H9 (cell line): ENCODE data around the gene C1orf21. TPM values are rescaled to one million over a fixed set of nuclear protein-coding genes. Genes with fewer than 3 reads are reported as not detected.

Source experiments
- DNase-seq: peaks from one replicate; pipeline ENCODE4 v3.0.0-alpha.2; 2017
- H2AFZ ChIP-seq: one replicate; pipeline ENCODE4 v1.6.1; 2013; ENCODE audit warnings: mild to moderate bottlenecking, low read length, control low read depth, moderate library complexity
- H2AK5ac ChIP-seq: 2 replicates; pipeline ENCODE4 v1.6.1; 2013; ENCODE audit warnings: low read length, control low read depth, mixed read lengths; ENCODE audit not compliant: insufficient read length
- H2BK120ac ChIP-seq: one replicate; pipeline ENCODE4 v1.6.1; 2013; ENCODE audit warnings: low read depth, mild to moderate bottlenecking, low read length, control low read depth, inconsistent platforms; ENCODE audit not compliant: poor library complexity, severe bottlenecking
- H2BK12ac ChIP-seq: 2 replicates; pipeline ENCODE4 v1.6.1; 2013; ENCODE audit warnings: low read length, control low read depth, mixed read lengths, low read depth; ENCODE audit not compliant: insufficient read length
- H2BK15ac ChIP-seq: 2 replicates; pipeline ENCODE4 v1.6.1; 2013; ENCODE audit warnings: low read depth, low read length, control low read depth
- H2BK20ac ChIP-seq: one replicate; pipeline ENCODE4 v1.6.1; 2013; ENCODE audit warnings: low read depth, mild to moderate bottlenecking, low read length, control low read depth, inconsistent platforms; ENCODE audit not compliant: poor library complexity, severe bottlenecking
- H2BK5ac ChIP-seq: 2 replicates; pipeline ENCODE4 v1.6.1; 2013; ENCODE audit warnings: low read length, control low read depth, mixed read lengths; ENCODE audit not compliant: insufficient read length
- H3K14ac ChIP-seq: 2 replicates; pipeline ENCODE4 v1.6.1; 2013; ENCODE audit warnings: low read length, control low read depth; ENCODE audit not compliant: insufficient read depth
- H3K18ac ChIP-seq: 2 replicates; pipeline ENCODE4 v1.6.1; 2013; ENCODE audit warnings: low read depth, mild to moderate bottlenecking, mixed read lengths, low read length, control low read depth; ENCODE audit not compliant: insufficient read length
- H3K23ac ChIP-seq: 2 replicates; pipeline ENCODE4 v1.6.1; 2013; ENCODE audit warnings: low read length, control low read depth, mixed read lengths, low read depth; ENCODE audit not compliant: insufficient read length
- H3K23me2 ChIP-seq: 2 replicates; pipeline ENCODE4 v1.6.1; 2013; ENCODE audit warnings: low read depth, mild to moderate bottlenecking, mixed read lengths, low read length, control low read depth; ENCODE audit not compliant: insufficient read length, poor library complexity, severe bottlenecking
- H3K27ac ChIP-seq: 2 replicates; pipeline ENCODE4 v1.5.1; 2013; ENCODE audit warnings: low read length, control low read depth, mixed read lengths, low read depth; ENCODE audit not compliant: insufficient read length
- H3K27me3 ChIP-seq: 2 replicates; pipeline ENCODE4 v1.6.1; 2013; ENCODE audit warnings: low read length, control low read depth, inconsistent platforms; ENCODE audit not compliant: insufficient read depth
- H3K4ac ChIP-seq: 2 replicates; pipeline ENCODE4 v1.6.1; 2013; ENCODE audit warnings: low read depth, mild to moderate bottlenecking, control low read depth, inconsistent platforms, low read length, moderate library complexity
- H3K4me1 ChIP-seq: 2 replicates; pipeline ENCODE4 v1.6.1; 2013; ENCODE audit warnings: low read length, control low read depth, inconsistent platforms; ENCODE audit not compliant: insufficient read depth
- H3K4me2 ChIP-seq: 2 replicates; pipeline ENCODE4 v1.6.1; 2013; ENCODE audit warnings: low read length, control low read depth, mixed read lengths; ENCODE audit not compliant: insufficient read length, insufficient read depth
- H3K56ac ChIP-seq: 2 replicates; pipeline ENCODE4 v1.6.1; 2013; ENCODE audit warnings: low read depth, mild to moderate bottlenecking, mixed read lengths, low read length, control low read depth; ENCODE audit not compliant: insufficient read length
- H3K79me1 ChIP-seq: 2 replicates; pipeline ENCODE4 v1.6.1; 2013; ENCODE audit warnings: low read depth, mild to moderate bottlenecking, moderate library complexity, low read length, control low read depth, inconsistent platforms; ENCODE audit not compliant: insufficient read depth, poor library complexity, severe bottlenecking
- H3K79me2 ChIP-seq: 2 replicates; pipeline ENCODE4 v1.6.1; 2013; ENCODE audit warnings: low read length, control low read depth, inconsistent platforms; ENCODE audit not compliant: insufficient read depth
- H3K9ac ChIP-seq: 2 replicates; pipeline ENCODE4 v1.6.1; 2013; ENCODE audit warnings: low read length, control low read depth, mixed read lengths; ENCODE audit not compliant: insufficient read length; ENCODE audit errors: extremely low read depth
- H3K9me3 ChIP-seq: one replicate; pipeline ENCODE4 v1.6.1; 2013; ENCODE audit warnings: low read depth, low read length, inconsistent platforms; ENCODE audit not compliant: control insufficient read depth
- H3T11ph ChIP-seq: one replicate; pipeline ENCODE4 v1.6.1; 2013; ENCODE audit warnings: mild to moderate bottlenecking, low read length, control low read depth, inconsistent platforms
- H4K20me1 ChIP-seq: one replicate; pipeline ENCODE4 v1.6.1; 2013; ENCODE audit not compliant: control insufficient read depth, insufficient read length, insufficient read depth
- H4K5ac ChIP-seq: 2 replicates; pipeline ENCODE4 v1.6.1; 2013; ENCODE audit warnings: low read depth, mild to moderate bottlenecking, mixed read lengths, low read length, control low read depth; ENCODE audit not compliant: insufficient read length
- H4K8ac ChIP-seq: replicated peaks from 2 replicates; pipeline ENCODE4 v1.6.1; 2013; ENCODE audit warnings: low read length, control low read depth, mixed read lengths, low read depth; ENCODE audit not compliant: insufficient read length
- H4K91ac ChIP-seq: 2 replicates; pipeline ENCODE4 v1.6.1; 2013; ENCODE audit warnings: low read depth, mild to moderate bottlenecking, moderate library complexity, mixed read lengths, low read length, control low read depth; ENCODE audit not compliant: insufficient read length
- H3K27ac Mint-ChIP-seq, 3 experiments: 2 replicates in 2 of 3; 3 replicates in 1 of 3; pipeline ENCODE4 v1.8.0; 2020 to 2021; ENCODE audit warnings: mixed read lengths in 3 of 3, mild to moderate bottlenecking in 1 of 3, moderate library complexity in 1 of 3
- H3K27me3 Mint-ChIP-seq: 2 replicates; pipeline ENCODE4 v1.8.0; 2021; ENCODE audit warnings: low read depth, mild to moderate bottlenecking, moderate library complexity, mixed read lengths
- H3K36me3 Mint-ChIP-seq, 3 experiments: 2 replicates in 2 of 3; 3 replicates in 1 of 3; pipeline ENCODE4 v1.8.0; 2020 to 2021; ENCODE audit warnings: low read depth in 3 of 3, mixed read lengths in 3 of 3; ENCODE audit not compliant: insufficient read depth in 1 of 3
- H3K4me1 Mint-ChIP-seq, 2 experiments: 2 replicates each; pipeline ENCODE4 v1.8.0; 2020; ENCODE audit warnings: mixed read lengths in 2 of 2
- H3K4me3 Mint-ChIP-seq, 2 experiments: 2 replicates in 1 of 2; 3 replicates in 1 of 2; pipeline ENCODE4 v1.8.0; 2020 to 2021; ENCODE audit warnings: mild to moderate bottlenecking in 2 of 2, mixed read lengths in 2 of 2, moderate library complexity in 1 of 2
- H3K9me3 Mint-ChIP-seq, 2 experiments: 2 replicates in 1 of 2; 3 replicates in 1 of 2; pipeline ENCODE4 v1.8.0; 2020; ENCODE audit warnings: mild to moderate bottlenecking in 2 of 2, mixed read lengths in 2 of 2, moderate library complexity in 1 of 2
- CTCF ChIP-seq: fragments of 200-600 bp; sonication (generic); conservative IDR thresholded peaks from 3 replicates; pipeline ENCODE4 v1.8.0; 2021; ENCODE audit warnings: antibody characterized with exemption, mild to moderate bottlenecking
- WGBS: extraction: QIAGEN DNeasy Blood & Tissue Kit; methylation state at CpG from one replicate; pipeline ENCODE4 v1.1.7; 2013; ENCODE audit warnings: missing lambda C conversion rate, low lambda C conversion rate, mixed read lengths; ENCODE audit not compliant: insufficient read length; ENCODE audit errors: extremely low coverage; 5-methylcytosine and 5-hydroxymethylcytosine counted together
- total RNA-seq: library from RNA; stranded (reverse); gene quantifications from 2 replicates; pipeline ENCODE4 v1.2.1, GENCODE V29; 2021

The C1orf21 gene
- total RNA-seq, 1 experiment from 2014 or later = 36.0 TPM

GRCh38 chr1:184635347-184635979 is 248.6 kb downstream of the C1orf21 start:
- Histone ChIP-seq H3K56ac (no peak overlapping the region), H2BK12ac (no peak overlapping the region), H3K9ac (no peak overlapping the region), H3K27ac (no peak overlapping the region), H2BK5ac (no peak overlapping the region), H3K18ac (no peak overlapping the region), H3K4me2 (no peak overlapping the region), H2BK15ac (no peak overlapping the region), H3K4me1 (no peaks in the 10 kb centered on the region; the same call in 1 of the 2 replicates), H3K23ac (no peak overlapping the region), H3K79me2 (no peaks in the 10 kb centered on the region), H2BK120ac (no peak overlapping the region), H2AK5ac (no peak overlapping the region), H3K4ac (no peak overlapping the region), H4K91ac (no peak overlapping the region), H3K9me3 (no peaks in the 10 kb centered on the region), H2AFZ (no peak overlapping the region), H3T11ph (no peak overlapping the region), H4K8ac (no peak overlapping the region), H4K5ac (no peak overlapping the region), H3K14ac (peak overlapping the region; percentile 12; the same call in 1 of the 2 replicates), H4K20me1 (no peaks in the 10 kb centered on the region), H2BK20ac (no peak overlapping the region), H3K79me1 (no peaks in the 10 kb centered on the region), H3K27me3 (no peaks in the 10 kb centered on the region; the same call in 1 of the 2 replicates), H3K23me2 (no peaks in the 10 kb centered on the region)
- Mint-ChIP-seq H3K9me3 (no peaks in the 10 kb centered on the region; a peak in 2 of 5 replicates), H3K36me3 (peaks cover 0 to 5% (median 3%) of the 10 kb centered on the region in 3 experiments; a peak in 3 of 7 replicates), H3K4me3 (no peak overlapping the region), H3K27me3 (no peaks in the 10 kb centered on the region; the same call in none of the 2 replicates), H3K27ac (no peak overlapping the region), H3K4me1 (peaks cover 3 to 12% of the 10 kb centered on the region in 2 experiments; a peak in 1 of 4 replicates)
- no peak for TF ChIP-seq CTCF
- DNase-seq = no peak
- WGBS = no CpG with 5 or more reads among the region's 6 CpGs
